Hematopoietic multipotent progenitor cell treated with erythropoietin and hydrocortisone succinate and interleukin-3 and kit ligand, for 15 days (in vitro differentiated cells): ENCODE measurements around the gene CC2D1B.

Experiments
- DNase-seq: peaks from one replicate; pipeline ENCODE4 v3.0.0-alpha.2; 2015; ENCODE audit warnings: low spot score

Gene CC2D1B

DNA sequence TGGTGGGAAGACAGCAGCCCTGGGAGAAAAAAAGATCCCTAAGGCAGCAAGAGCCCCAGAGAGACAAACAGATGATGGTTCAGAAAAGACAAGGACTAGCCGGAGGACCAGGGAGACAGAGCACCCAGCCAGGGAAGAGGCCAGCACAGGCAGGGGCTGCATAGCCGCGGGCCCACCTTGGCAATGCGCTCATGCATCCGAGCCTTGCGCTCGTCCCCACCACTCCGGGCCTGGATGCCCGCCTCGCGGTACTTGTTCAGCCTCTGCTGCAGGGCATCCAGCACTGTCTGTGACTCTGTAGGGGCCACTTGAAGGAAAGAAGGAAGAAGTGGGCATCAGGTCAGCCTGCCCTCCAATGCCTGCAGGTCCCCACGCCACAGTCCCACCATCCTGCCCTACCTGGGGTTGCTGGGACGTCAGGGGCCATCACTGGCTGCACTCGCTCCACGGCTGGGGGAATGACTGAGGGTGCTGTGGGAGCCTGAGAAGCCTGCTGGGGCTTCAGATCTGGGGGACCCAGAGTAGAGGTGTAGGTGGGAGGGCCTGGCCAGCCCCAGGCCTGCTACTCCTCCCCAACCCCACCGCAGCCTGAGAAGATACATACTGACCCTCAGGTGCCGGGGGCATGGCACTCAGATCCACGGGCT lies 7.0 kb downstream of the CC2D1B start:
- no peak for DNase-seq

- no peak for DNase-seq
Measured at GRCh38 chr1:52357397-52357796, 8.6 kb downstream of the CC2D1B start.

- no peak for DNase-seq
Measured at GRCh38 chr1:52356818-52357355, 9.1 kb downstream of the CC2D1B start.

DNA sequence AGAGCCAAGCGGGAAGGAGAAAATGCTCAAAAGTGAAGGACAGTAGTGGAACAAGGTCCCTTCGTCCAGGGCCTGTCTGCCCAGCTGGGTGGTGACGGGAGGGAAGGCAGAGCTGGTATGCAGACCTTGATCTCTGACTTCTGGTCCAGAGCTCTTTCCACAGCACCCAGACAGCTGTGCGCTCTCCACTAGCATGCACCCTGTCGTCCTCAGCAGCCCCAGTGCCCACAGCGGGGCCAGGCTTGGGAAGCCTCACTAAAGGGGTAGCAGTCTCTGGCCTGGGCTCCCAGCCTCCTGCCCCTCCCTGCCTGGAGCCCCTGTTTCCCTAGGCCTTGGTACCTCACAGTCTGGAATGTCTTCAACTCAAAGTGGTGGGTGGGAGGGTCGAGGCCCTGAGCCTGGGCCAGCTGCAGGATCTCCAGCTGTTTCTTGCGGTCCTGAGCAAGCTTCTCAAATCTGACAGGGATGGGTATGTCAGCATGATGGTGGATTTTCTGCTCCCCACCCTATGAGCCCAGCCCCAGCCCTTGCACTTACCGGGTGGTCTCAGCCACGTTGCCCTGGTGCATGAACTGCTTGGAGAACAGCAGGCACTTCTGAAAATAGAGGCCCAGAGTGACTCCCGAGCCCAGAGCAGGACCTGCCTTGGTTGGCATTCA lies 10.0 kb downstream of the CC2D1B start:
- DNase-seq: no peak

- no peak for DNase-seq
Measured at GRCh38 chr1:52355436-52355835, 10.6 kb downstream of the CC2D1B start.

- DNase-seq: no peak
Measured at GRCh38 chr1:52352690-52353089, 13.3 kb downstream of the CC2D1B start.

- DNase-seq: no peak
Measured at GRCh38 chr1:52348704-52349300, 17.2 kb downstream of the CC2D1B start.

- DNase-seq: no peak
Measured at GRCh38 chr1:52346653-52347052, 19.4 kb downstream of the CC2D1B start.

- DNase-seq: no peak
Measured at GRCh38 chr1:52345252-52345651, 20.8 kb downstream of the CC2D1B start.

DNA sequence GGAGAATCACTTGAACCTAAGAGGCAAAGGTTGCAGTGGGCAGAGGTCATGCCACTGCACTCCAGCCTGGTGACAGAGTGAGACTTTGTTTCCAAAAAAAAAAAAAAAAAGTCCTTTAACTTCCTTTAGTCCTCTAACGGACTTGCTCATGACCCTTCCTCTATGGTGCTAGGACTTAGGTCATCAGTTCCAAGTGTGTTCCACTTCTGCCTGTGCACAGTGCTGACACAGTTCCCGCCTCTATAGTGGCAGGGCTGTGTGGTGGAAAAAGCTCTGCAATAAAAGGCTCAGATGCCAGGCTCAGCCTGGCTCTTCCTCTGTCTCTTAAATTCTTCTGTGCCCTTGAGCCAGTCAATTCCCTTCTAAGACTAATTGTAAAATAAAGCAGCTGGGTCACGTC lies 22.0 kb downstream of the CC2D1B start:
- DNase-seq: no peak

GRCh38 chr1:52341655-52342260 lies 24.2 kb downstream of the CC2D1B start:
- no peak for DNase-seq

GRCh38 chr1:52337439-52337838 lies 28.6 kb downstream of the CC2D1B start:
- no peak for DNase-seq

DNA sequence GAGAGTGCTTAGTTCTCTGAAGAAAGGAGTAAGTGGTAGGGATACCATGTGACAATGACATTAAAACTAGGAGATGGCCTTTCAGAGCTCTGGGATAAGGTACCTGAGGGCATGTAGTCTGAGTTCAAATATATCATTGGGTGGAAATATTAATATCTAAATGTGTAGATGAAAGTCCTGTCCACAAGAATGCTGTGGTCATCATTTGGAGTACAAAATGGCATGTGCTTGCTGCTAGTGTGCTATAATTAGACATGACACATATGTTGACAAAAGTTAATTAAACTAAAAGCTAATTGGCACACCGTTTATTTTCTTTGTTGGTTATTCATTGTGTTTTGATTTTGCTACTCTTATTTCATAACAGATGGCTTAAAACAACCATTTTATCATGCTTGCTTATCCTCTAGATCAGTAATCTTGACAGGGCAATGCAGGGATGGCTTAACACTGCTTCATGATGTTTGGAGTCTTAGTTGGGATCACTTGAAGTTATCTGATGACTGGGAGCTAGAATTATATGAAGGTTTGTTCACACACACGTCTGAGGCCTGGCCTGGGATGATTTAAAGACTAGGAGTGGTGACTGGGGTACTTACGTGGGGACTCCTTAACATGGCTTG lies 31.0 kb downstream of the CC2D1B start:
- DNase-seq: no peak

- no peak for DNase-seq
Measured at GRCh38 chr1:52332411-52332810, 33.6 kb downstream of the CC2D1B start.

DNA sequence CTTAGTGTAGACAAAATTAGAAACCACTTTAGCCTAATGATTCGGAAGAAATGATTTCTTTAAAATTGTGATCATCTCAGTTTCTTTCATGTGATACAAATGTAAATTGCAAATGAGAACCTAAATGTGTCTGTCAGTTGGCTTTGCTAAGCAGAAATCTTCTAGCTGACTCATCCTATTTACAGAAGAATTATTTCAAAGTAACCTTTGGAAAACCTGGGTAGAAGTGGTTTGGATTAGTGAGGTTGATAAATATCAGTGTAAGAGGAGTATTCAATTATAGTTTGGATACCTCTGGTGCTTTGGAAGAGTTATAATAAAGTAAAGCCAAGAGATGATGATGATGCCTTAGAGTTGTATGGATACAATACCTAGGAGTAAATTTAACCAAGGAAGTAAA lies 37.4 kb downstream of the CC2D1B start:
- no peak for DNase-seq

- no peak for DNase-seq
Measured at GRCh38 chr1:52325786-52326185, 40.2 kb downstream of the CC2D1B start.

GRCh38 chr1:52323731-52324130 lies 42.3 kb downstream of the CC2D1B start:
- DNase-seq: no peak

DNA sequence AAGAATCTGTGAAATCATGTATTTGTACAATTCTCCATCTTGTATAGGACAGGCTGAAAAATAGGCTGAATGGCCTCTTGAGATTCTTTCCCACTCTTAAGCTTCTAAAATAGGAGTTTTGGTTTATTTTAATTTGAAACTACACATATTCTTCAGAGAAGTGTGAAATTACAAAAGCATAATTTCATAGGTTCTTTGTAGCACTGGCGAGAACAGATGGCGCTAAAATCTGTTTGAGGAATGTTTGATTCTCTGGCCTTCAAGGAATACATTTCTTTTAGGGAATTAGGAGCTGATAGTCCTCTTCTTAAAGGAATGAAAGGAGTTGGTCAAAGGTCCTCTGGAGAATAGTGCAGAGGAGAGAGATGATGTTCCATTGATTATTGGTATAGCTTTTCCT lies 44.9 kb downstream of the CC2D1B start:
- DNase-seq: no peak

DNA sequence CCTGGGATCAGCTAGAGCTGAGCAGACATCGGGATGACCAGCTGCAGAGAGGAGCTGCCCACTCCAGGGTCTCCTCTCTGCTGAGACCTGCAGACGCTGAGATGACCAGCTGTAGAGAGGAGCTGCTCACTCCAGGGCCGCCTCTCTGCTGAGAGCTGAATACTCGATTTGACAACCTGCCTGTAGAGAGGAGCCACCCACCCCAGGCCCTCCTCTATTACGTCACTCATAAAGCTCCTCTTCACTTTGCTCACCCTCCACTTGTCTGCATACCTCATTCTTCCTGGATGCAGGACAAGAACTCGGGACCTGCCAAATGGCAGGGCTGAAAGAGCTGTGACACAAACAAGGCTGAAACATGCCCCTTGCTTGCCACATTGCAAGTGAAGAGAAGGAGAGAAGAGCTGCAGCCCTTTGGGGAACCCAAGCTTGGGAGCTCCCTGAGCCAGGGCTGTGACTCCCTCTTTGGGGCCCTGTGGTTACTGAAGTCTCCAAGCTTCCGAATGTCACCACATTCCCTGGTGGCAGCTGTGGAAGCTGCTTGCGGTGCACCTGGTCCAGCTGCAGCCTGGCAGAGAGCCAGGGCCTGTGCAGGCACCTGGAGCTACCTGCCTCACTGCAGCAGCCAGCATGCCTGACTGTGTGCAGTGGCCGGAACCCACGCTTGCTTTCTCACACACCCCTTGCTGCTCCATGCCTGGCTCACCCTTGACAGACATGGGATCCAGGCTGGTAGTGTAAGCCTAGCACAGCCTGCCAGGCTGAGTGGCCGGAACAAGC lies 59.6 kb downstream of the CC2D1B start:
- no peak for DNase-seq

GRCh38 chr1:52305417-52306226 lies 60.4 kb downstream of the CC2D1B start:
- DNase-seq: no peak
